Endothelial cell of umbilical vein (primary cell): ENCODE results near the gene MAGI1.

Experiments used
- FOS ChIP-seq: IDR thresholded peaks from 2 replicates; pipeline ENCODE4 v1.6.1; 2011; ENCODE audit warnings: mild to moderate bottlenecking, low read length, moderate library complexity, borderline replicate concordance; ENCODE audit not compliant: insufficient read depth
- TF ChIP-seq, protein P1 (sequence below), 2 donors: IDR thresholded peaks; 1 replicate in 1 of 2; 2 replicates in 1 of 2; pipeline ENCODE4 v1.5.1; 2011; ENCODE audit warnings: low read length in 2 of 2, mild to moderate bottlenecking in 2 of 2, moderate library complexity in 2 of 2, control low read depth in 1 of 2, inconsistent platforms in 1 of 2, low read depth in 1 of 2; ENCODE audit not compliant: insufficient read depth in 1 of 2; ENCODE audit errors: extremely low read depth in 1 of 2

DNA sequence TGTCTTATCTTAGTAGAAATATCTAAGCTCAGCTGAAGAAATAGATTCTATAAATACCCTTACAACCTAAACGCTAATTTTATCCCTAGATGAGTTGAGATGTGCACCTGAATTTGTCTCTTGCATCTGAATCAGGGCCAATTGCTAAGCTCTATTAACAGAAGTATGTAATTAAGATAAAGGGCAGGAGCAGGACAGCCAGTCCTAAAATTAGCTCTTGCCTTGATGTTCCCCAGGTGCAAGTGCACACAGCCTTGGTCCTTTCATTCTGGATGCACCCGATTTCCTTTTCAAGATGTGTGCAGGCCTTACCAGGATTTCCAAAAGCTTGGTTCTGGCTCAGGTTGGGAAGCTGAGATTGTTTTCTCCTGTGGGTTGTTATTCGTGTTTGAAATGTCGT, 52.4 kb downstream of the MAGI1 start:
- TF ChIP-seq, protein P1, sequence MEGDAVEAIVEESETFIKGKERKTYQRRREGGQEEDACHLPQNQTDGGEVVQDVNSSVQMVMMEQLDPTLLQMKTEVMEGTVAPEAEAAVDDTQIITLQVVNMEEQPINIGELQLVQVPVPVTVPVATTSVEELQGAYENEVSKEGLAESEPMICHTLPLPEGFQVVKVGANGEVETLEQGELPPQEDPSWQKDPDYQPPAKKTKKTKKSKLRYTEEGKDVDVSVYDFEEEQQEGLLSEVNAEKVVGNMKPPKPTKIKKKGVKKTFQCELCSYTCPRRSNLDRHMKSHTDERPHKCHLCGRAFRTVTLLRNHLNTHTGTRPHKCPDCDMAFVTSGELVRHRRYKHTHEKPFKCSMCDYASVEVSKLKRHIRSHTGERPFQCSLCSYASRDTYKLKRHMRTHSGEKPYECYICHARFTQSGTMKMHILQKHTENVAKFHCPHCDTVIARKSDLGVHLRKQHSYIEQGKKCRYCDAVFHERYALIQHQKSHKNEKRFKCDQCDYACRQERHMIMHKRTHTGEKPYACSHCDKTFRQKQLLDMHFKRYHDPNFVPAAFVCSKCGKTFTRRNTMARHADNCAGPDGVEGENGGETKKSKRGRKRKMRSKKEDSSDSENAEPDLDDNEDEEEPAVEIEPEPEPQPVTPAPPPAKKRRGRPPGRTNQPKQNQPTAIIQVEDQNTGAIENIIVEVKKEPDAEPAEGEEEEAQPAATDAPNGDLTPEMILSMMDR (IDR thresholded peaks at IDR 0.05; ENCODE audit: extremely low read depth in 1 of 2, insufficient read depth in 1 of 2, low read depth in 1 of 2, low read length in 2 of 2) = no peak
- TF ChIP-seq FOS = no peak
